ENCODE measurements around the gene ALG14.

DNA sequence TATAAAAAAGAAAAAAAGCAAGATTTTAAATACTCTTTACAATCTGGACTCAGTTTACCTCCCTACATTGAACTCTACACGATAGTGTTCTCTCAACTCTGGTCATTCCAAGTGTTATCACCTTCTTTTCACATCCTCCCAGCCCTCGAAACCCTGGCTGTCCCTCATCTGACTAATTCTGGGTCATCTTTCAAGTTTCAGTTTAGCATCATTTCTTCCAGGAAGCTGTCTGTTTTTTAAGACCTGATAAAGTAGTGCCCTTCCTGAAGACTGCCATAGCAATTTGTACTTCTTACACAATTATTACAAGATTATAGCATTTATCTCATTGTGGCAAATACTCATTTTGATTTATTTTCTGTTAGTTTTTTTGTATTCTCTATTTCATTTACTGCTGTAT lies 1.2 kb downstream of the ALG14 start:
- TF ChIP-seq, protein P1, sequence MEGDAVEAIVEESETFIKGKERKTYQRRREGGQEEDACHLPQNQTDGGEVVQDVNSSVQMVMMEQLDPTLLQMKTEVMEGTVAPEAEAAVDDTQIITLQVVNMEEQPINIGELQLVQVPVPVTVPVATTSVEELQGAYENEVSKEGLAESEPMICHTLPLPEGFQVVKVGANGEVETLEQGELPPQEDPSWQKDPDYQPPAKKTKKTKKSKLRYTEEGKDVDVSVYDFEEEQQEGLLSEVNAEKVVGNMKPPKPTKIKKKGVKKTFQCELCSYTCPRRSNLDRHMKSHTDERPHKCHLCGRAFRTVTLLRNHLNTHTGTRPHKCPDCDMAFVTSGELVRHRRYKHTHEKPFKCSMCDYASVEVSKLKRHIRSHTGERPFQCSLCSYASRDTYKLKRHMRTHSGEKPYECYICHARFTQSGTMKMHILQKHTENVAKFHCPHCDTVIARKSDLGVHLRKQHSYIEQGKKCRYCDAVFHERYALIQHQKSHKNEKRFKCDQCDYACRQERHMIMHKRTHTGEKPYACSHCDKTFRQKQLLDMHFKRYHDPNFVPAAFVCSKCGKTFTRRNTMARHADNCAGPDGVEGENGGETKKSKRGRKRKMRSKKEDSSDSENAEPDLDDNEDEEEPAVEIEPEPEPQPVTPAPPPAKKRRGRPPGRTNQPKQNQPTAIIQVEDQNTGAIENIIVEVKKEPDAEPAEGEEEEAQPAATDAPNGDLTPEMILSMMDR (IDR thresholded peaks at IDR 0.05): no peak
- TF ChIP-seq POLR2A (IDR thresholded peaks at IDR 0.05): no peak
